Head of caudate nucleus (tissue), 42 donors: ENCODE measurements around the gene PCDHGB4.
A peak's percentile ranks its signal among the peaks of the same experiment; 100 is the strongest.
"Not testable (repeated sequence)": the region's sequence is repeated elsewhere in the genome, so short reads cannot be mapped to it uniquely, and the experiment has no call there.

Experiments
- DNase-seq, 42 donors: peaks; one replicate each; pipeline versions ENCODE4 v3.0.0 to v3.0.0-alpha.2; 2020 to 2021; ENCODE audit warnings: mixed read lengths in 7 of 42
- intact Hi-C: fragments of 100-400 bp; cut with DNase I; formaldehyde crosslinking; loops from one replicate; pipeline ENCODE4 v1.15.0; 2022

The PCDHGB4 gene

GRCh38 chr5:141387557-141388311 lies at the start of gene PCDHGB4:
Gene PCDHGB4, plus strand, starts transcription at chr5:141387698. Its CDS starts 187 bp downstream, at chr5:141387885.
- intact Hi-C loops = not testable (repeated sequence)
- peak in 1 of 42 donors; percentile 33 for DNase-seq

GRCh38 chr5:141338538-141339306 lies 48.8 kb upstream of the PCDHGB4 start, which contains the start of gene PCDHGA2:
Gene PCDHGA2, plus strand, starts transcription at chr5:141338760.
- DNase-seq = no peak

GRCh38 chr5:141340781-141341354 lies 46.6 kb upstream of the PCDHGB4 start:
- DNase-seq, intact Hi-C loops: not testable (repeated sequence)

More at GRCh38 chr5:141338538-141339306, 48.8 kb upstream of the PCDHGB4 start, which contains the start of gene PCDHGA2:
- intact Hi-C loops = no loop called here

GRCh38 chr5:141342773-141343172 lies 44.7 kb upstream of the PCDHGB4 start:
- DNase-seq = no peak
- intact Hi-C loops = no loop called here

GRCh38 chr5:141343242-141343952 lies 44.1 kb upstream of the PCDHGB4 start, which contains the start of gene PCDHGA3:
Gene PCDHGA3, plus strand, starts transcription at chr5:141343829. Its CDS starts 205 bp downstream, at chr5:141344034.
- intact Hi-C loops = no loop called here
- DNase-seq = no peak

- no peak for DNase-seq
- intact Hi-C loops = no loop called here
These were observed 43.5 kb upstream of the PCDHGB4 start for GRCh38 chr5:141343953-141344463.

GRCh38 chr5:141345327-141345726 lies 42.2 kb upstream of the PCDHGB4 start:
- intact Hi-C loops = no loop called here
- no peak for DNase-seq

GRCh38 chr5:141346017-141346416 lies 41.5 kb upstream of the PCDHGB4 start:
- DNase-seq, intact Hi-C loops: not testable (repeated sequence)

- peak in 13 of 42 donors; percentile 17 to 70 (median 37) for DNase-seq
- intact Hi-C loops = no loop called here
These were observed 37.4 kb upstream of the PCDHGB4 start, which contains the start of gene PCDHGB1 for GRCh38 chr5:141349917-141350619. Gene PCDHGB1, plus strand, starts transcription at chr5:141350099. Its CDS starts 162 bp downstream, at chr5:141350261.

GRCh38 chr5:141351591-141351990 lies 35.9 kb upstream of the PCDHGB4 start:
- intact Hi-C loops = no loop called here
- DNase-seq = no peak

- DNase-seq = no peak
- intact Hi-C loops = no loop called here
These were observed 32.5 kb upstream of the PCDHGB4 start, which contains the start of gene PCDHGA4 for GRCh38 chr5:141354900-141355469. Gene PCDHGA4, plus strand, starts transcription at chr5:141355021. Its CDS starts 87 bp downstream, at chr5:141355108.

- intact Hi-C loops = no loop called here
- no peak for DNase-seq
These were observed 31.9 kb upstream of the PCDHGB4 start for GRCh38 chr5:141355641-141356040.

GRCh38 chr5:141356133-141356532 lies 31.4 kb upstream of the PCDHGB4 start:
- intact Hi-C loops = no loop called here
- DNase-seq = no peak

GRCh38 chr5:141356950-141357349 lies 30.5 kb upstream of the PCDHGB4 start:
- intact Hi-C loops = no loop called here
- no peak for DNase-seq

- peak in 1 of 42 donors; percentile 28 for DNase-seq
- intact Hi-C loops = no loop called here
These were observed 27.6 kb upstream of the PCDHGB4 start, which contains the start of gene PCDHGB2 for GRCh38 chr5:141359790-141360426. Gene PCDHGB2, plus strand, starts transcription at chr5:141359994. Its CDS starts 142 bp downstream, at chr5:141360136.

GRCh38 chr5:141360685-141361084 lies 26.8 kb upstream of the PCDHGB4 start:
- no peak for DNase-seq
- intact Hi-C loops = no loop called here

GRCh38 chr5:141362719-141363118 lies 24.8 kb upstream of the PCDHGB4 start:
- intact Hi-C loops = no loop called here
- no peak for DNase-seq
